ENCODE measurements around the gene ZNF622. TPM values are rescaled to one million over a fixed set of nuclear protein-coding genes. Genes with fewer than 3 reads are reported as not detected.

ZNF622 gene
- total and polyA plus RNA-seq, 2 of the 13 experiments (the other 11 are each of a cell fraction or from before 2014, with no cell fraction given), result 12.1 to 44.7 TPM

- Histone ChIP-seq H3K4me1 (ENCODE audit: insufficient read depth, low read length) (no peaks in the 10 kb centered on the region), H3K9me3 (ENCODE audit: low read length) (no peaks in the 10 kb centered on the region), H2AFZ (ENCODE audit: low read length) (no peak overlapping the region), H3K4me3 (replicated peaks in 1 of 3; ENCODE audit: insufficient read depth in 1 of 3, low read depth in 2 of 3, low read length in 3 of 3) (no peak overlapping the region), H3K79me2 (ENCODE audit: insufficient read depth, low read length) (no peaks in the 10 kb centered on the region), H3K9ac (ENCODE audit: insufficient read depth, low read depth, low read length) (no peak overlapping the region), H3K4me2 (ENCODE audit: low read depth, low read length) (no peak overlapping the region), H3K36me3 (replicated peaks in 1 of 2; ENCODE audit: control insufficient read depth in 1 of 2, insufficient read depth in 2 of 2, low read length in 2 of 2) (peaks cover 8 to 34% of the 10 kb centered on the region in 2 experiments), H4K20me1 (ENCODE audit: insufficient read depth, low read length) (no peaks in the 10 kb centered on the region), H3K27ac (ENCODE audit: extremely low read length, insufficient read depth, low read length) (no peak overlapping the region), H3K27me3 (ENCODE audit: control insufficient read depth in 1 of 2, insufficient read depth in 2 of 2, low read length in 2 of 2) (no peaks in the 10 kb centered on the region)
- intact Hi-C loops (cut with micrococcal nuclease; ENCODE audit: unreplicated experiment), result no loop called here
- DNase-seq (ENCODE audit: low spot score), result no peak
- in situ Hi-C loops (cut with HindIII; ENCODE audit: extremely low pct_ligation_motif_present, low pct_unique_long_range_greater_than_20kb), result no loop called here
- no peak for FAIRE-seq
- TF ChIP-seq ZNF609 (CRISPR knock-in tag; IDR thresholded peaks at IDR 0.05; ENCODE audit: borderline replicate concordance), result no peak
- no peak for TF ChIP-seq NR2F1 (CRISPR knock-in tag; IDR thresholded peaks at IDR 0.05)
- TF ChIP-seq SRSF4 (IDR thresholded peaks at IDR 0.05; ENCODE audit: low read depth, low read length, poor library complexity, severe bottlenecking), result no peak
- no peak for TF ChIP-seq ZNF33B (CRISPR knock-in tag; IDR thresholded peaks at IDR 0.05)
- TF ChIP-seq CHD4 (IDR thresholded peaks at IDR 0.05; ENCODE audit: borderline replicate concordance, low read length), result no peak
- no peak for TF ChIP-seq SP2 (CRISPR knock-in tag; IDR thresholded peaks at IDR 0.05)
- no peak for TF ChIP-seq SOX5 (CRISPR knock-in tag; IDR thresholded peaks at IDR 0.05; ENCODE audit: borderline replicate concordance)
- no peak for TF ChIP-seq ARID5B (CRISPR knock-in tag; IDR thresholded peaks at IDR 0.05)
- TF ChIP-seq REST (IDR thresholded peaks at IDR 0.05; ENCODE audit: borderline replicate concordance in 1 of 2, low read depth in 1 of 2, low read length in 2 of 2), result no peak
- TF ChIP-seq ELF1 (CRISPR knock-in tag; IDR thresholded peaks at IDR 0.05), result no peak
- POLR2A ChIA-PET, result no interaction called here
- WGBS (ENCODE audit: low lambda C conversion rate), result 99% methylated on average over 5 of the region's 5 CpGs
- CTCF ChIA-PET (ENCODE audit: low intra/inter-chr PET ratio, low total read pairs), result no interaction called here
- no peak for ATAC-seq
- BruUV-seq (replicated peaks), result no TSS peak
These were observed 18.6 kb downstream of the ZNF622 start for GRCh38 chr5:16446993-16447392.

Measured in HepG2 (cell line).